Activated effector memory CD4-positive, alpha-beta T cell treated with anti-CD3 and anti-CD28 coated beads, Interleukin-2, amount 50 U/mL, for 16 hours (primary cell): ENCODE measurements around the gene DNMT1.

Source experiments
- DNase-seq: peaks from one replicate; pipeline ENCODE4 v3.0.0-alpha.2; 2020

Gene DNMT1

DNA sequence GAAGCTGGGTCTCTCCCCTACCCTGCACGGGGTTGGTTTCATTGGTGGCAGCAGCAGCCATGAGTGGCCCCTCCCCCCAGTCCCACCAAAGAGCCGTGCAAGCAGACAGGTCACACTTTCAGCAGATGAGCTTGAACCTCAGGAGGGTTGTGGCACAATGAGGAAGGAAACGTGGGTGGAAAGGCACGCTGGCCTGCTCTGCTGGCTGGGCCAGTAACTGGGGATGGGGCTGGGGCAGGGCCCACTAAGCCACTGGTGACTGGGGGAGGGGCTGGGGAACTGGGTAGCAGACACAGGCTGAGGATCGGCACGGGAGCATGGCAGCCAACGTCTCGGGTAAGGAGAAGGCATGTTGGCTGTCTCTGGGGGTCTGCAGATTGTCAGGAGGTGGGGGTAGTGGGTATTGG lies 83.3 kb downstream of the DNMT1 start, which contains the start of gene P2RY11:
Gene P2RY11 (plus strand): TSS at position 289 of the 407 bp plus-strand sequence. CDS start 29 bp downstream, at position 318.
- DNase-seq, result peak; percentile 73

DNA sequence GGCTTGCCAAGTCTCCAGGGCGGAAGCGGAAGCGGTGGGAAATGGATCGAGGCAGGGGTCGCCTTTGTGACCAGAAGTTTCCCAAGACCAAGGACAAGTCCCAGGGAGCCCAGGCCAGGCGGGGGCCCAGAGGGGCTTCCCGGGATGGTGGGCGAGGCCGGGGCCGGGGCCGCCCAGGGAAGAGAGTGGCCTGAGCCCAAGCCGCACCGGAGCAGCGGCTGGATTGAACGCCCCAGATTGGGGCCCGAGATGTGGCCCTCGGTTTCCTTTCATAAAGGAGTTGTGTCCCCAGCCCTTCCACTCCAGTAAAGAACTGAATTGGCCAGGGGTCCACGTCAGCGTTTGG lies 83.8 kb downstream of the DNMT1 start:
- no peak for DNase-seq

DNA sequence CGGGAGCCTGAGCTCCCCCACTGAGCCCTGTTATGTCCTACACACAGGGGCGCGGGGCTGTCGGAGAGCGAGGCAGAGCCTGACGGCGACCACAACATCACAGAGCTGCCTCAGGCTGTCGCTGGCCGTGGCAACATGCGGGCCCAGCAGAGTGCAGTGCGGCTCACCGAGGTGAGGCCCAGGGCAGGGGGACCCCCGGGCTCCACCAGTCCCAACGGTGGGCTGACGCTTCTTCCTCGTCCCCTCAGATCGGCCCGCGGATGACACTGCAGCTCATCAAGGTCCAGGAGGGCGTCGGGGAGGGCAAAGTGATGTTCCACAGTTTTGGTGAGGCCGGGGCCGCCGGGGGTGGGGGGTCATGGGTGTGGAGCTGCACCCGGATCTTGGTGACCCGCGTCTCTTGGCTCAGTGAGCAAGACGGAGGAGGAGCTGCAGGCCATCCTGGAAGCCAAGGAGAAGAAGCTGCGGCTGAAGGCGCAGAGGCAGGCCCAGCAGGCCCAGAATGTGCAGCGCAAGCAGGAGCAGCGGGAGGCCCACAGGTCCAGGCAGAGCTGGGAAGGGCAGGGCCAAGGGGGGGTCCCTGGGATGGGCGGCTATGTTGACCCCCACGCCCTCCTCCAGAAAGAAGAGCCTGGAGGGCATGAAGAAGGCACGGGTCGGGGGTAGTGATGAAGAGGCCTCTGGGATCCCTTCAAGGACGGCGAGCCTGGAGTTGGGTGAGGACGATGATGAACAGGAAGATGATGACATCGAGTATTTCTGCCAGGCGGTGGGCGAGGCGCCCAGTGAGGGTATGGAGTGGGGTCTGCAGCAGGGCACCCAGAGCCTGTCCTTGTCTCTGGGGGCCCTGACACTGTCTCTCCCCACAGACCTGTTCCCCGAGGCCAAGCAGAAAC lies 84.4 kb downstream of the DNMT1 start:
- no peak for DNase-seq

DNA sequence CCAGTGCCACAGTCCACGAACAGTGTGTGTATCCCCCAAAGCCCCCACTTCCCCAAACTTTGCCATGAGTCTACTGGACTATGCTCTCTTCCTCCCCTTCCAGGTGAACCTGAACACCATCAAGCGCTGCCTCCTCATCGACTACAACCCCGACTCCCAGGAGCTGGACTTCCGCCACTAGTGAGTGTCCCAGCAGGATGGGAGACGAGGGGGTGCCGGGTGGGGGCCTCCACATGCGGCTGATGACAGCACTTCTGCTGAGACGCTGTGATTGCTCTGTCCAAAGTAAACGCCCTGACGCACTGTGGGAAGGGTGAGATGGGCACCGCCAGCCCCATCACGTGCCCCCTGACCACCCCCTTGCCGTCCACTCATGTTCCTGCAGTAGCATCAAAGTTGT lies 85.2 kb downstream of the DNMT1 start:
- DNase-seq, result no peak

DNA sequence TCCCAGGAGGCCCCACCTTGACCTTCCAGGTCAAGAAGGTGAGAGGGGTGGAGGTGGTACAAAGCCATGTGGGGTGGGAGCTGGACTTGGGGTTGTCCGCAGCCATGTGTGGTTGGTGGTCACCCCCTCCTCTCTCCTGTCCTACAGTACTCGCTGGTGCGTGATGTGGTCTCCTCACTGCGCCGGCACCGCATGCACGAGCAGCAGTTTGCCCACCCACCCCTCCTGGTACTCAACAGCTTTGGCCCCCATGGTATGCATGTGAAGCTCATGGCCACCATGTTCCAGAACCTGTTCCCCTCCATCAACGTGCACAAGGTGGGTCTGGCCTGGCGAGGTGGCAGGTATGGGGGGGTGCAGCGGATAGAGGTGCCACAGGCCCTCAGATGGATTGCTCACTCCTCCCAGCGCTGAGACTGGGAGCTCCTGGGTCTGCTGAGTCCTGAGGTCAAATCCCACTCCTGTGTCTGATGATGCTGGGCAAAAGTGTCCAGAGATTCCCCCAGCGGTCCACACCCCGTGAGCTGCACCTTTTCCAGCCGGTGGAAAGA lies 86.9 kb downstream of the DNMT1 start:
- DNase-seq, result no peak

DNA sequence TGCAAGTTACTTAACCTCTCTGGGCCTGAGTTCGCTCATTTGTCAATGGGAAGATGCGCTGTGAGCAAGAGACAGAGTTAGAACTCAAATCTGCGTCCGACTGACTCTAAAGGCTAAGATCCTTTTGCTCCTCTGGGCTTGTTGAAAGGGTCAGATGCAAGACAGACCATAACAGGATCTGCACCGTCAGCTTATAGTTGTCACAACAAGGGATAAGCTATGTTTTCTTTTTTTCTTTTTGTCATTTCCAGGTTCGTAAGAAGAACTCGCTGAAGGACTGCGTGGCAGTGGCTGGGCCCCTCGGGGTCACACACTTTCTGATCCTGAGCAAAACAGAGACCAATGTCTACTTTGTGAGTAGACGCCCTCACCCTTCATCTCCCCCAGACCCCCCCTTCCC lies 87.5 kb downstream of the DNMT1 start:
- no peak for DNase-seq

DNA sequence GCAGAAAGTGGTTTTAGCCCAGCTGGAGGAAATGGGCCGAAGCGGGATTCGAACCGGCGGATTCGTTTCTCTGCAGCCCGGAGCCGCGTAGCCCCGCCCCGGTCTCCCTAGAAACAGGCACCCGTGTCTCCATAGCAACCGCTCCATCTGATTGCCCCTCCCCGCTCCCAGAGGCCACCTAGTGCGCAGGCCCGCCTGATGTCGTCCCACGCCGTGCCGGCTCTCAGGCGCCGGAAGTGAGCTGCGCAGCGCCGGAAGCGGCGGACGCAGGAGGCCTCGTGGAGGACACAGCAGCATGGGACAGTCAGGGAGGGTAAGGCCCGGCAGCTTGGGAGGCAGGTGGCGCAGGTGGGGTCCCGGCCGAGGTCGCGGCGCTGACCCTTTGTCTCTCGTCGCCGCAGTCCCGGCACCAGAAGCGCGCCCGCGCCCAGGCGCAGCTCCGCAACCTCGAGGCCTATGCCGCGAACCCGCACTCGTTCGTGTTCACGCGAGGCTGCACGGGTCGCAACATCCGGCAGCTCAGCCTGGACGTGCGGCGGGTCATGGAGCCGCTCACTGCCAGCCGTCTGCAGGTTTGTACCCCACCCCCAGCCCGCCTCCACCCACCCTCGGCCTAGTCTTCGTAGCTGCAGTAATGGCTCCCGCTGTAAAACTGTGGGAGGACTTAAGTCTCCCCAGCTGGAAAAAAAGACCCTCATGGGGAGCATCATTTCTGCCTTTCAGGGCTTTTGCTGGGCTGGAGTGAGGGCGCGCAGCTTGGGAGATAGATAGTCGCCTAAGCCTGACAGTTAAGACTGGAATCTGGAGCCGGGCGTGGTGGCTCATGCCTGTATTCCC lies 88.4 kb downstream of the DNMT1 start, which contains the start of gene PPAN:
Gene PPAN (plus strand): TSS at position 263 of the 837 bp plus-strand sequence. CDS start 33 bp downstream, at position 296.
- DNase-seq, result peak; percentile 98

DNA sequence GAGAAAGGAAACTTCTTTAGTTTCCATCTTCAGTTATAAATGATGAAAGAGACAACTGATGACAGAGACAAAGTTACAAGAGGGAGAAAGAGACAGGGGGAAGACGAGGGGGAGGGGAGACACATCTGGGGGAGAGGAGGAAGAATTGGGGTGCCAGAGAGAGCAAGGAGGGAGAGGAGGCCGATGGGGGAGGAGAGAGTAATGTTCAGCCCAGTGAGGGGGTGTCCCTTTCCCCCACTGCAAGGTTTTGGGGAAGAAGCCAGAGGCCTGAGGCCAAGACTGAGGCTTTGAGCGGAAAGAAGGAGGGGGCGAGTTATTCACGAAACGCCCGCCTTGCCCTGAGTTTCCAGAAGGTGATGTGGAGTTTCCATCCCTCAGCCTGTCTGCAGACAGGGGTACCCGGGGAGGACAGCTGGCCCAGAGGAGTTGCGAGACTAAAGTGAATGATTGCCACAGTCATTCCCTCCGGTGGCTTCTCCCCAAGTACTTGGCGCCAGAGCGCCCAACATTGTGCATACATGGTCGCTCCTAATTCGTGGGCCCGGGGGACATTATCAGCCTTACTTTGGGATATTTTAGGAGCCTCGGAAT lies 89.1 kb downstream of the DNMT1 start:
- peak; percentile 92 for DNase-seq

DNA sequence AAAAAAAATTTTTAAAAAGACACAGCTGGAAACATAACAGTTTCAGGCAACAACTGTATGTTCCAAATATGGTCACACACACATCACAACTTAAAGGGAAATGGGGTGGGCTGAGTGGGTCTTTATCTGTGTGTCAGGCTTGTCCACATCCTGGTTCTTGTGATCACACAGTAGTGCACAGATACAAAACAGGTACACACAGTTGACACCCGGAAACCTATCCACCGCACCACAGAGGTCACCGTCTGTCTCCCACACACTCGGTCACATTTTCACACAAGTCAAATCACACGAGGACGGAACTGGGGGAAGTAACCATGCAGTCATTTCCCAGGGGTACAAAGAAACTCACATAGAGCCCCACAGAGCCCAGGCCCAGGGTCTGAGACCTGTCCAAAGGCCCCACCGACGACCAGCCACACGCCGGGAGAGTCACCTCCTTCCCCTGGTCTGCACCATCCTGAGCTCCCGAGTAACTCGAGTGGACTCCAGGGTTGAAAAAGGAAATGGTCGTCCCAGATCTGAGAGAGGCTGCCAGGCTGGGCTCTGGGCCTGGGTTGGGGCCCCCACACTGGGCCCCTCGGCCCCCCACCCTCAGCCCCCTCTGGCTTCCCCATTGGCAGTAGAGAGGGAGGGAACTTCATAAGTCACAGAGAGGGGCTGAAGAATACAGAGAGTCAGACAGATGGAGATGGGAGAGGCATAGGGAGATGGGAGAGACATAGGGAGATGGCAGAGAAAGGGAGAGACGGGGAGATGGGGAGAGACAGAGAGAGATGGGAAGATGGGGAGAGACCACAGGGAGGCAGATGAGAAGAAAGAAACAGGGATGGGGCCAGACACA lies 89.9 kb downstream of the DNMT1 start:
- DNase-seq, result peak; percentile 90

DNA sequence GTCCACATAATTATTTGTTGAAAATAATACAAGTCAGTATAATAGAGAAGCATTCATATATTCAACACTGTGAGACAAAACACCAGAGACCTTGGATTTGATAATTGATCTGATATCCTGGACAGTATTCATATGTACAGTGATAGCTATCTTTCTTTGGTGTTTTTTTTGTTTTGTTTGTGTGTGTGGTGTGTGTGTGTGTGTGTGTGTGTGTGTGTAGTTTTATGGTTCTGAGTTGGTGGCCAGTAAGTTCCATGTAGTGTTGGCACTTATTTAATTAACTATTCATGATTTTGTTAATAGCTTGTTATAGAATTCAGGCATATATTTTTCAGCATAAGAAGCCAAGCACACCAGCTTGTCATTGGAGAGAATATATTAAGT lies 90.6 kb downstream of the DNMT1 start:
- DNase-seq, result no peak

DNA sequence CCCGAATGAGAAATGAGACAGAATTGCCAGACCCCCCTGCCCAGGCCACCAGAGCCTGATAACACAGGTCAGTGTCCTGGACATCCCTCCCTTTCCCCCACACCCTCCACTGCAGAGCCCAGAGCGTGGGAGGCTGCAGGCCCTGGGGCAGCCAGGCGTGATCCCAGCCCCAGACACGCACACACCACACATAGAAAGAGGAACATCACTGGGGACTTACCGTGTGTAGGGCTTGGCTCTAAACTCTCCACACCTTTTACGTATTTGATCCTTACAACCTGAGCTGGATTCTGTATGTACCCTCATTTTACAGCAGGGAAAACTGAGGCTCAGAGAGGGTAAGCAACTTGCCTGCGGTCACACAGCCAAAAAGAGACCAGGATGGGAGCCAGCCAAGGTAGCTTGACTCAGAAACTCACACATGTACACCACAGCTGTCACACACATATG lies 91.9 kb downstream of the DNMT1 start:
- DNase-seq, result no peak

DNA sequence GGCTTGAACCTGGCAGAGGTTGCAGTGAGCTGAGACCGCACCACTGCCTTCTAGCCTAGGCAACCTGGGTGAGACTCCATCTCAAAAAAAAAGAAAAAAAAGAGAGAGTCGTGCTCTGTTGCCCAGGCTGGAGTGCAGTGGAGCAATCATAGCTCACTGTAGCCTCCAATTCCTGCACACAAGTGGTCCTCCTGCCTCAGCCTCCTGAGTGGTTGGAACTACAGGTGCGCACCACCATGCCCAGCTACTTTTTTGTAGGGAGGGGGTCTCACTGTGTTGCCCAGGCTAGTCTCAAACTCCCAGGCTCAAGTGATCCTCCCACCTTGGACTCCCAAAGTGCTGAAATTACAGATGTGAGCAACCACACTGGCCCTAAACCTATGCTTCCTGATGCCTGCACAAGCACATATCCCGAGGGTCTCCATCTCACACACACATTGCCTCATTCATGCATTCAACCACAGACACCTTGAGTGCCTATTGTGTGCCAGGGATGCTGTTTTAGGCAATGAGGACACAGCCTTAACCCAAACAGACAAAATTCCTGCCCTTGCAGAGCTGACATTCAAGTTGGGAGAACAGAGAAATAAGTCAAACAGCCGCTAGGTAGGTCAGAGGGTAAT lies 94.5 kb downstream of the DNMT1 start:
- no peak for DNase-seq

DNA sequence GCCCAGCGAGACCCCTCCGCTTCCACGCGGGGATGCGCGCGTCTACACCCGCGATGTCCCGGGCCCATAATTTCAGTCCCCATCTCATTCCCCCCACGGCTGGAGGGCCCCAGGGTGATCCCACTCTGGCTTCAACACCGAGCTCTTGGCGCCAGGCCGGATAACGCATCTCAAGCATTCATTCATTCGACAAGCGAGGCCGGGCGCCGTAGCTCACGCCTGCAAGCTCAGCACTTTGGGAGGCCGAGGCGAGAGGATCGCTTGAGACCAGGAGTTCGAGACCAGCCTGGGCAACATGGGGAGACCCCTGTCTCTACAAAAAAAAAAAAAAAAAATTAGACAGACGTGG lies 98.2 kb downstream of the DNMT1 start:
- no peak for DNase-seq

DNA sequence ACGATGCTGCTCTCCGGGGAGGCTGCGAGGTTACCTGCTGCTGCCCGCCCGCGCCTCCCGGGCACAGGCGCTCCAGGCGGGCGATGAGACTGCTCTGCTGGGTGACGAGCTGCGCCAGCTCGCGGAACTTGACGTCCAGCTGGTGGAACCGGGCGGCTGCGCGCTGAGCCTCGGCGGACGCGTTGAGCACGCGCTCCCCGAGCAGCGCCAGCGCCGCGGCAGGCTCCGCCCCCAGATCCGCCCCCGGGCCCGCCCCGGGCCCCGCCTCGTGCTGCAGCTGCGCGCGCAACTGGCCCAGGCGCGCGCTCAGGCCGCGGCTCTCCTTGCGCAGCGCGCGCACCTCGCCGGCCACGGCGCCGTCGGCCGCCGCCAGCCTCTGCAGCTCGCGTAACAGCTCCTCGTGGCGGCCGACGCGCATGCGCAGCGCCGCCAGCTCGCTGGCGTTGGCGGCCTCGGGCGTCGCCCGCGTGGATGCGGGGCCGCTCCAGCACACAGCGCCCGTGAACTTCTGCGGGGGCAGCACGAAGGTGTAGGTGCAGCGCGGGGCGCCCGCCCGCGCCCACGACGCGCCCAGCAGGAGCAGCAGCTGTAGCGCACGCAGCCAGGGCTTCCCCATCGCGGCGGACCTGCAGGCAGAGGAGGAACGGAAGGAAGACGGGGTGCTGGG lies 98.7 kb downstream of the DNMT1 start:
- peak; percentile 96 for DNase-seq

DNA sequence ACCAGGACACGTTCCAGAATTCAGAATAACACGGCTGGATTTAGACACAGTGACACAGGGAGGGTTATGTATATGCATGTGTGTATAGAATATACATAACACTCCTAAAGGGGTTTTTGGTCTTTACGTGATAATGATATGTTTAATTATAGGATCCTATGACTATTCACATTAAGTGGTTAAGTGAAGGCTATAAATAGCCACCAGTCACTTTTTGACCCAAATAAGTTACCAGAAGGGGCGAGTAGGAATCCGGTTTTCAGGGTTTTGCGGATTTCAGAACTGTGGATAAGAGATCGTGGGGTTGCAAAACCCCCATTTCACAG lies 99.2 kb downstream of the DNMT1 start:
- no peak for DNase-seq

DNA sequence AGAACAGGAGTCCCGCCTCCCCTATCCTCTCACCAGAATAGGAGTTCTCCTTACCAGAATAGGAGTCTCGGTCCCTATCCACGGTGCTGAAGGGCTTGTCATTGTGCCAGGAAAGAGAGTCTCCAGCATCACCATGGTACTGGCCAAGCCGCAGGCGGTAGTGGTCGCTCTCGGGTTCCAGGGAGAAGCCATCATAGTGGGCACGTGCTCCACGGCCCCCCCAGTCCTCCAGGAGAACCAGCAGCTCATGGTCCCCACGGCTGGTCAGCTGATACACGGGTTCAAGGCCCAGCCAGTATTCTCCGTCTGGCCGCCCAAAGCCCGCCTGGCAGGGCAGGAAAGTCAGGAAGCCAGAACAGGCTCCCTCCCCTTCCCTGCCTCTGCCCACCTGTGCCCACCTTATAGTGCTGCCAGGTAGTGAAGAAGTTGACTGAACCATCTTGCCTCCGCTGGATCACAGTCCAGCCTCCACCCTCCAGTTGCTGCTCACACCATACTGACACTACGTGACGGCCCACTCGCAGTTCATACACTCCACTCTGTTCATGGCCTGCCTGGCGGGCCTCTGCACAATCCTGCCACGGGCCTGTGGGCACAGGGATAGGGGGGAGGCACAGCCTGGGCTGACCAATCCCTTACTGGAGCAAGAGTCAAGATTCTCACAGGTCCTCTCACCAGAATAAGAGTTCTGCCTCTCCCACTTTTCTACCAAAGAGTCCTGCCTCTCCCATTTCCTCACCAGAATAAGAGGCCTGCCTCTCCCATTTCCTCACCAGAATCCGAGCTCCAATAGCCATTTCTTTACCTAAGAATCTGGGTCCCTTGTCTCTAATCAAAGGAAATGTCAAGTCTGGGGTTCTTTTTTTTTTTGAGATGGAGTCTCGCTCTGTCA lies 101.2 kb downstream of the DNMT1 start:
- no peak for DNase-seq

DNA sequence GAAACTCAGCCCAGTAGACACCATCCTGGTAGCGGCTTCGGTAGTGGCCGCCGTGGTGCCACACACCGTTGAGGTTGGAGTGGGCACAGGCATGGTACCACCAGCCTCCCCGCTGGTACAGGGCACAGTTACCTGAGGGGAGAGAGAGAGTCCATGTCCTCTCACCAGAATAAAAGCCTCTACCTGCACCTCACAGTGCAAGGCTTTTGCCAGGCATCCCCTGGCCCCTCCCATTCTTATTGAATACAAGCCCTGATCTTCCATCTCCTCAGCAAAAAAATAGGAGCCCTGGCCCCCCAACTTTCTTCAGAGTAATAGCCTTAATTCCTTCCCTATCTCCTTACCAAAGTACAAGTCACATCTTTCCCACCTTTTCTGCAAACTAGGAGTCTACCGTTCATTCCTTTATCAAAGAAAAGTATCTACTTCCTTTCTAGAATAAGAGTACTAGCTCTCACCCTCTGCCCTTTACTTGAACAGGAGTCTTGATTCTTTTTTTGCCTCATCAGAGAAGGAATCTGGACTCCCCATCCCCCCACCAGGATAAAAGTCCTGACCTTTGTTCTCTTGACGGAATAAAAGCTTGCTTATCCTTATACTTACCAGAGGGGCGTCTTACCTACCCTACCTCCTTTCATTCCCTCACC lies 102.0 kb downstream of the DNMT1 start:
- no peak for DNase-seq

DNA sequence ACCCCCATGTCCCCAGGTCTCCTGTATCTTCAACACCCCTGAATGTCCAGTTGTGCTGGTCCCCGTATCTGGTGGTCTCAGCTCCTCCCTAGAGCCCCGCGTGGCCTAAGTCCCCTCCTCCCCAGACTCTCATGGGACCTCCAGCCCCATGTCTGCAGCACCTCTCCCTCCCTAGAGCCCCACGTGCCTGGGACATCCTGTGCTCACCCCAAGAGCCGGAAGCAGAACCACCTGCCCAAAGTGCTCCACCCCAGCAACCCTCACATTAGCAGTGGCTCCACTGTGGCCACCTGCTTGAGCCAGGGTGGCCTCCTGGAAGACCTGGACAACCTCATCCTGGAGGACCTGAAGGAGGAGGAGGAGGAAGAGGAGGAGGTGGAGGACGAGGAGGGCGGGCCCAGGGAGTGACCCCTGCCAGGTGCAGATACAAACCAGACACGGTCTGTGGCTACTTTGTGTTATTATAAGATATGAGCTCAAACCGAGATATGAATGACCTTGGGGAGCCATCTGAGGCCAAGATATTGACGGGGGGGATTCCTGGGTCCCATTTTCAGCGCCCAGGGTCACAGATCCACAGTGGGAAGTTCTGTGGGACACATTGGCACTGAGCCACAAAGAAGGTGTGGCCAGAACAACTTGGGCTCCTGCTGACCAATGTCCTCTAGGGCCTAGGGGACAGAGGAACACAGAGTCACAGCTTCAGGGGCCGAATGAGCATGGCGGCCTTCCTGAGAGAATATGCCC lies 102.7 kb downstream of the DNMT1 start:
- DNase-seq, result no peak

DNA sequence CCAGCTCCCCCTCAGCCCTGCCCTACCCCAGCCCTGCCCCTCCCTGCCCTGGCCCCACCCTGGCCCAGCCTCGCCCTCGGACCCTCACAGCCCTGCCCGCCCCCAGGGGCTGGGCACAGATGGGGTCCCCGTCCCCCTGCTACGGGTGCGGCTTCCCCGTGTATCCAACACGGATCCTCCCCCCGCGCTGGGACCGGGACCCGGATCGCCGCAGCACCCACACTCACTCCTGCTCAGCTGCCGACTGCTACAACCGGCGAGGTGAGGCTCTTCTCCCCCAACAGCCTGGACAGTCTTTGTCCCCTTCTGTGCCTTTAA lies 103.4 kb downstream of the DNMT1 start:
- DNase-seq, result no peak
